Activated effector memory CD4-positive, alpha-beta T cell treated with Interleukin-2 at 50 U/mL for 16 hours (primary cell): ENCODE results near the gene TLNRD1.

Experiments
- DNase-seq: peaks from one replicate; pipeline ENCODE4 v3.0.0-alpha.2; 2020

TLNRD1 gene

GRCh38 chr15:81029414-81030300, 28.9 kb downstream of the TLNRD1 start:
- DNase-seq, result no peak

GRCh38 chr15:81030301-81030750, 29.6 kb downstream of the TLNRD1 start:
- no peak for DNase-seq

- no peak for DNase-seq
These were observed 30.5 kb downstream of the TLNRD1 start for GRCh38 chr15:81031203-81031602.

- DNase-seq, result no peak
These were observed 31.6 kb downstream of the TLNRD1 start for GRCh38 chr15:81032355-81032754.

- no peak for DNase-seq
These were observed 32.1 kb downstream of the TLNRD1 start for GRCh38 chr15:81032818-81033217.

GRCh38 chr15:81033508-81033907, 32.8 kb downstream of the TLNRD1 start:
- no peak for DNase-seq

GRCh38 chr15:81037952-81038743, 37.4 kb downstream of the TLNRD1 start:
- DNase-seq, result no peak

- DNase-seq, result no peak
These were observed 38.4 kb downstream of the TLNRD1 start for GRCh38 chr15:81038975-81039607.

- no peak for DNase-seq
These were observed 40.0 kb downstream of the TLNRD1 start for GRCh38 chr15:81040757-81041156.

- DNase-seq, result no peak
These were observed 42.7 kb downstream of the TLNRD1 start for GRCh38 chr15:81043281-81043934.

- no peak for DNase-seq
These were observed 43.3 kb downstream of the TLNRD1 start for GRCh38 chr15:81043935-81044575.

- DNase-seq, result no peak
These were observed 45.6 kb downstream of the TLNRD1 start for GRCh38 chr15:81046290-81046689.

- no peak for DNase-seq
These were observed 47.2 kb downstream of the TLNRD1 start for GRCh38 chr15:81047928-81048327.

GRCh38 chr15:81049835-81050234, 49.1 kb downstream of the TLNRD1 start:
- no peak for DNase-seq

- no peak for DNase-seq
These were observed 49.5 kb downstream of the TLNRD1 start for GRCh38 chr15:81050259-81050658.

- DNase-seq, result no peak
These were observed 50.1 kb downstream of the TLNRD1 start for GRCh38 chr15:81050805-81051204.

GRCh38 chr15:81052046-81052445, 51.3 kb downstream of the TLNRD1 start:
- no peak for DNase-seq

GRCh38 chr15:81053621-81054020, 52.9 kb downstream of the TLNRD1 start:
- DNase-seq, result no peak

GRCh38 chr15:81054236-81054635, 53.5 kb downstream of the TLNRD1 start:
- no peak for DNase-seq
